ENCODE data around the gene UCN2. TPM values are rescaled to one million over a fixed set of nuclear protein-coding genes. Genes with fewer than 3 reads are reported as not detected.

The UCN2 gene
- total RNA-seq, 1 experiment from 2014 or later, result 14.9 TPM

DNA sequence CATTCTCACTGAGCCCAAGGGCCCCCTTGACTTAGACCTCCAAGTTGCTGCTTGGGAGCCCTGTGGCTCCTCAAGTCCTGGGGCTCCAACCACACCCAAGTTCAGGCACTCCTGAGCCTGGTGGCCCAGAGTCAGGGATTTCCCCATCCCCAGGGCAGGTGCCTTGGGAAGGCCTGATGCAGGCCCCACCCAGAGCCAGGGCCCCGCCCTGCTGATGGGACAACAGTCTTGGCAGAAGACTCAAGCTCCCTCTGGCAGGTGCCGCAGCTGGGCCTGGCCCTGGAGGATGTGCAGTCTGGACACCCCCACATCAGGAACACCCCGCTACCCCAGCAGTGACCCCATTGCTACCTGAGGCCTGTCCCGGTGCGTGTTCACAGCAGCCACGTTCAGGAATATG lies 41.9 kb downstream of the UCN2 start:
- DNase-seq (ENCODE audit: low read depth, low spot score), result no peak
- in situ Hi-C loops (cut with HindIII; ENCODE audit: low pct_unique_long_range_greater_than_20kb, low sequenced_read_pairs), result no loop called here

DNA sequence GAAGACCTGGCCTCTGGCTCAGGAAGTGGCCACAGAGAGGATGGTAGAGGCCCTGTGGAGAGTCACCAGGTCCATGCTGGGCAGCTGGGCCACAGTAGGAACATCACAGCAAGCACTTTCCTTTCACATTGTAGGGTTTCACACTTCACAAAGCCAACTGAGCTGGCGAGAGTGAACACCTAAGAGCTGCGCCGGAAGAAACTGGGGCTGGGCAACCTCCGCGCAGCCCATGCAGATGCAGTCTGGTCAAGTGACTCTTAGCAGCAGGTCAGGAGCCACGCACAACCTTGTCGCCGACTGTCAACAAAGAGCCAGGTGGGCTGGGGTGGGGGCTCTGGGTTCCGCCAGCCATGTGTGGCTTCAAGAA lies 44.3 kb downstream of the UCN2 start:
- in situ Hi-C loops (cut with HindIII; ENCODE audit: low pct_unique_long_range_greater_than_20kb, low sequenced_read_pairs), result no loop called here
- no peak for DNase-seq (ENCODE audit: low read depth, low spot score)

DNA sequence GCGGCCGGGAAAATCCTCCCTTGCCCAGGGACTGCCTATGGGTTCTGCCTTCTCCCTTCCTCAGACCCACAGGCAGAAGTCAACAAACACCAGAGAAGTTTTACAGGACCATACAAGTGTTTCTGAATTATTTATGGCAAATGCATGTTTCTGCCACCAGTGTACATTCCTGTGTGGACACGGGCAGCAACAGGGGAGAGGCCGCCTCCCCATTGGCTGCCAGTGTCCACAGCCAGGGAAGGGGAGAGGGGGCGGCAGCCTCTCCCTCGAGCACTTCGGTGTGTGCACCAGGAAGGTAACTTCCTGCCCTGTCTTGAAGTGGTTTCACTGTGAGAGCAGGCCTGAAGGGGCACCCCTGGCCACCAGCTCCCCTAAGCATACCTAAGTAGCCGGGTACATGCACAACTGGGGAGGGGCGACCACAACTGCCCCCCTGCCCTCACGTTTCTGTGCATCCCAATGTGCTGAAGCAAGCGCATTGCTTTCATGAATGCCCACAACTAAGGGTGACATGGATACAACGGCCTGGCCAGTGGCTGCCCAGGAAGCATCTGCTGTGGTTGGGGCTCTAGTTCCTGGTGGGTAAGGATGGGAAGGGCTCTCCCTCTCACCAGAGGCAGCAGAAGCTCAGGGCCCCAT lies 44.8 kb downstream of the UCN2 start:
- DNase-seq (ENCODE audit: low read depth, low spot score), result no peak
- in situ Hi-C loops (cut with HindIII; ENCODE audit: low pct_unique_long_range_greater_than_20kb, low sequenced_read_pairs), result no loop called here

DNA sequence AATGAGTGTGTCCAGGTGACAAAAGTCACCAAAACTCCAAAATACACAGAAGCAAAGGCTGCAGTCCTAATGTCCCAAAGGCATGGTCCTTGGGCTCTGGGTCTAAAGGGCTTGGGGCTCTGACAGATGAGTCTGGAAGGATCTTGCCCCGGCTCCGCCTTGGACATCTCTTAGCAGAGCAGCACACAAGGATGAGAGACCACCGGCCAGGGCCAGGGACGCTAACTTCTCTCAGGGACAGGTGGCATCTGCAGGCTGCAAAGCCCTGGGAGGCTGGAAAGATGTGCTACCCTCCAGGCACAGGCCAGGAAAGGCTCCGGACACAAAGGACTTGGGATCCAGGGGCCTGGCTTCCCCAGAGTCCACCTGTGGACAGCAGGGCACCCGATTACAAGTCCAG lies 45.5 kb downstream of the UCN2 start:
- DNase-seq (ENCODE audit: low read depth, low spot score), result no peak
- in situ Hi-C loops (cut with HindIII; ENCODE audit: low pct_unique_long_range_greater_than_20kb, low sequenced_read_pairs), result no loop called here

DNA sequence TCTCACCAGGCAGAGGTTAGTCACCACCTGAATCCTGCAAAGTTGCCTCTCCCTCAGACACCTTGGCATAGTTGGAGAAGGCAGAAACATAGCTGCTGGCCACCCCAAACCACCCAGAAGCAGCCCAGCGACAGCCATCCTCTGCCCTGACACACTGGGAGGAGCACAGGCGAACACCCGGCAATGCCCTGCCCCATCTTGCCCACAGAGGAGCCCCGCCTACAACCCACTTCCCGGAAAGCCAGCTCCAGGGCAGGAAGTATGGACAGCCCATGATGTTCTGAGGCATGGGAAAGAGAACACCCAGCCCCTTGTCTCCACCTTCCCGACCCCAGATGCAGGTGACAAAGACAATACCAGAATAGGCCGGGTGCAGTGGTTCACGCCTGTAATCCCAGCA lies 47.0 kb downstream of the UCN2 start:
- no peak for DNase-seq (ENCODE audit: low read depth, low spot score)
- in situ Hi-C loops (cut with HindIII; ENCODE audit: low pct_unique_long_range_greater_than_20kb, low sequenced_read_pairs), result no loop called here

DNA sequence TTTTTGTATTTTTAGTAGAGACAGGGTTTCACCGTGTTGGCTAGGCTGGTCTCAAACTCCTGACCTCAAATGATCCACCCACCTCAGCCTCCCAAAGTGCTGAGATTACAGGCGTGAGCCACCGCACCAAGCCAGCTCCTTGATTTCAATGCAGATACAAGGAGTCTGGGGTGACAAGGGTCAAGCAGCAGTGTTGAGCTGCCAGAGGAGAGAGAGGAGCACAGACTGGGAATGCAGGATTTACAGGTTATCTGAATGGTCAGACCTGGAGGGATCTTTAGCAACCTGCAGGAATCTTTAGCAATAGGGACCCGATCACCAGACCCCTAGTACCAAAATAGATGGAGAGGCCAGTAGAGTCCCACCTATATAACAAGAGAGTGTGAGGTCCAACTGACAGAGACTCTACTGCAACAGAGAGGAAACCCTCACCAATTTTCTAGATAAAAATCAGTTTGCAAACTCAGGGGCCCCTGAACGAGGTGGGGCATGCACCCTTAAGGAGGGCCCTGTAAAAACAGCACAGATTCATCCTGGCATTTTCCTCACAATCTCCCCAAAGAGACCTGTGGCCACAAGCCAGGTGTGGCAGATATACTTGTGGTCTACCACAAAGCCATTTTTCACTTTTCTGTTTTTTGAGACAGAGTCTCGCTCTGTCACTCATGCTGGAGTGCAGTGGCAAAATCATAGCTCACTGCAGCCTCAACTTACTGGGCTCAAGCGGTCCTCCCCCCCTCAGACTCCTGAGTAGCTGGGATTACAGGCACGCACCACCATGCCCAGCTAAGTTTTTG lies 49.0 kb downstream of the UCN2 start:
- in situ Hi-C loops (cut with HindIII; ENCODE audit: low pct_unique_long_range_greater_than_20kb, low sequenced_read_pairs), result no loop called here
- DNase-seq (ENCODE audit: low read depth, low spot score), result no peak

Small RNA genes lying within 50 kb of the gene (small RNA-seq; reads per million reads assigned to genes)
- 0 reads per million in 2 experiments for gene MIR6823

Other genes with a start within 250 kb of the UCN2 start
- gene SPINK8, start 230.1 kb downstream of the UCN2 start, total RNA-seq (2014; rRNA removed; shearing (Covaris generic)), result not detected in 2 replicates
- gene FBXW12, start 191.6 kb downstream of the UCN2 start, total RNA-seq (2014; rRNA removed; shearing (Covaris generic)), result not detected in 2 replicates
- 4.9 and 7.4 TPM in 2 replicates for gene PLXNB1, start 133.7 kb downstream of the UCN2 start, total RNA-seq (2014; rRNA removed; shearing (Covaris generic))
- 41.6 and 43.8 TPM in 2 replicates for gene CCDC51, start 123.7 kb downstream of the UCN2 start, total RNA-seq (2014; rRNA removed; shearing (Covaris generic))
- gene TMA7, start 123.5 kb downstream of the UCN2 start, total RNA-seq (2014; rRNA removed; shearing (Covaris generic)), result 412 and 439 TPM in 2 replicates
- gene ATRIP, start 117.0 kb downstream of the UCN2 start, total RNA-seq (2014; rRNA removed; shearing (Covaris generic)), result 5.5 and 7.7 TPM in 2 replicates
- gene SHISA5, start 59.6 kb downstream of the UCN2 start, total RNA-seq (2014; rRNA removed; shearing (Covaris generic)), result 120 and 131 TPM in 2 replicates
- gene PFKFB4, start 7.0 kb downstream of the UCN2 start, total RNA-seq (2014; rRNA removed; shearing (Covaris generic)), result 39.3 and 44.7 TPM in 2 replicates
- gene COL7A1, start 31.5 kb upstream of the UCN2 start, total RNA-seq (2014; rRNA removed; shearing (Covaris generic)), result 0.26 and 2.0 TPM in 2 replicates
- 288 and 322 TPM in 2 replicates for gene UQCRC1, start 45.9 kb upstream of the UCN2 start, total RNA-seq (2014; rRNA removed; shearing (Covaris generic))
- gene TMEM89, start 58.0 kb upstream of the UCN2 start, total RNA-seq (2014; rRNA removed; shearing (Covaris generic)), result not detected in 2 replicates
- 26.3 and 27.1 TPM in 2 replicates for gene SLC26A6, start 71.7 kb upstream of the UCN2 start, total RNA-seq (2014; rRNA removed; shearing (Covaris generic))
- gene CELSR3, start 99.1 kb upstream of the UCN2 start, total RNA-seq (2014; rRNA removed; shearing (Covaris generic)), result 3.2 and 3.6 TPM in 2 replicates
- 15.9 and 16.6 TPM in 2 replicates for gene NCKIPSD, start 122.1 kb upstream of the UCN2 start, total RNA-seq (2014; rRNA removed; shearing (Covaris generic))
- gene IP6K2, start 153.4 kb upstream of the UCN2 start, total RNA-seq (2014; rRNA removed; shearing (Covaris generic)), result 53.7 and 55.7 TPM in 2 replicates

Data from SK-MEL-5 (cell line).